Esophagus mucosa (tissue), 1 donor: ENCODE data around the gene TP53RK. TPM values are rescaled to one million over a fixed set of nuclear protein-coding genes. Genes with fewer than 3 reads are reported as not detected.

Source experiments
- ATAC-seq: fragments of 200-7000 bp; cut with Tn5 transposase; one replicate; pipeline ENCODE4 v1.9.1; 2020
- total RNA-seq: library from RNA; stranded (reverse); gene quantifications from one replicate; pipeline ENCODE4 v1.2.4, GENCODE V29; 2023
- donor health status: DM: yes; HTN: yes; CAD: no.

The TP53RK gene
- total RNA-seq = 7.8 TPM

DNA sequence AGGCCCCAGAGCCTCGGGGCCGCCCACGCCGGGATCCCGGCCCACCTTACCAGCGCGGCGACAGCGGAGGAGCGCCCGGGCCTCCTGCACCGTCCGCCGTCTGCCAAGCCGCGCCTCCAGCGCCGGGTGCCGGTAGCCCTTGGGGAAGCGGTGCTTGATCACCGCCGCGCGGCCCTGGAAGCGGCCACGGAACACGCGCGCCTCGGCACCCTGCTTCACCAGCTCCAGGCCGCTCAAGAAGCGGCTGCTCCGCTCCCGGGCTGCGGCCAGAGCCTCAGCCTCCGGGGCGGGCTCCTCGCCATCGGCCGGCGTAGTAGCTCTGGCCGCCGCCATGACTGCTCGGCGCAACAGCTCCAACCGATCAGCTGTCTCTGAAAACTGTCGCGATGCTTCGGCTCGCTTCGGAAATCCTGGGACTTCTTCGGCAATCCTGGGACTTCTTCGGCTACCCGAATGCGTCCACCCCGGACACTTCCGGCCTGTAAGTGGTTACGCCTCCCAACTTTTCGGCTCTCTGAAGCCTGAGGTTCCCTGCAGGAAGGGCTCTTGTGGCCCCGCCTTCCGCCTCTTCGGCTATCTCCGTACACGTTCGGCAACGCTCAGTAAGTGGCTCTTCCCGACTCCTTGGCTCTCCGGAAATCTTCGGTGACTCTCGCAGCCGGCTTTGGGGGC, at the start of gene TP53RK:
TSS of gene TP53RK (minus strand) at position 363 of the 672 bp plus-strand sequence. CDS start at position 333, 30 bp downstream.
- peak; percentile 99 for ATAC-seq

DNA sequence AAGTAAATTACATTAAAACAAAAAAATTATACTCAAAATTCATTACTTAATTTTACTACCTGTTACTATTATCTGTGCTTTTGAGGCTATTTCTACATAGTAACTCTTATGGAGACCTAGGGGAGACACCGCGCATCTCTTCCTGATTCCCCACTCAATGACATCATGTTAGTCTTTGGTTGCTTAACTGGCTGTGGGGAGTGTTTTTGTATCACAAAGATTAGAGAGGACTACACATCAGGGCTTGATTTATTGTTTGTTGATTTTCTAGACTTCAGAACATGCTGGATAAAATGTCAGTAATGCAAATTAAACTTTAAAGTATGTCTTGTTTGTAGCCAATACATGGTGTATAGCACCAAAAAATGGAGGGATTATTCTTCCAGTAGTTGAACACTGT, 46.2 kb upstream of the TP53RK start:
- no peak for ATAC-seq

GRCh38 chr20:46731770-46732169, 42.5 kb upstream of the TP53RK start:
- no peak for ATAC-seq

DNA sequence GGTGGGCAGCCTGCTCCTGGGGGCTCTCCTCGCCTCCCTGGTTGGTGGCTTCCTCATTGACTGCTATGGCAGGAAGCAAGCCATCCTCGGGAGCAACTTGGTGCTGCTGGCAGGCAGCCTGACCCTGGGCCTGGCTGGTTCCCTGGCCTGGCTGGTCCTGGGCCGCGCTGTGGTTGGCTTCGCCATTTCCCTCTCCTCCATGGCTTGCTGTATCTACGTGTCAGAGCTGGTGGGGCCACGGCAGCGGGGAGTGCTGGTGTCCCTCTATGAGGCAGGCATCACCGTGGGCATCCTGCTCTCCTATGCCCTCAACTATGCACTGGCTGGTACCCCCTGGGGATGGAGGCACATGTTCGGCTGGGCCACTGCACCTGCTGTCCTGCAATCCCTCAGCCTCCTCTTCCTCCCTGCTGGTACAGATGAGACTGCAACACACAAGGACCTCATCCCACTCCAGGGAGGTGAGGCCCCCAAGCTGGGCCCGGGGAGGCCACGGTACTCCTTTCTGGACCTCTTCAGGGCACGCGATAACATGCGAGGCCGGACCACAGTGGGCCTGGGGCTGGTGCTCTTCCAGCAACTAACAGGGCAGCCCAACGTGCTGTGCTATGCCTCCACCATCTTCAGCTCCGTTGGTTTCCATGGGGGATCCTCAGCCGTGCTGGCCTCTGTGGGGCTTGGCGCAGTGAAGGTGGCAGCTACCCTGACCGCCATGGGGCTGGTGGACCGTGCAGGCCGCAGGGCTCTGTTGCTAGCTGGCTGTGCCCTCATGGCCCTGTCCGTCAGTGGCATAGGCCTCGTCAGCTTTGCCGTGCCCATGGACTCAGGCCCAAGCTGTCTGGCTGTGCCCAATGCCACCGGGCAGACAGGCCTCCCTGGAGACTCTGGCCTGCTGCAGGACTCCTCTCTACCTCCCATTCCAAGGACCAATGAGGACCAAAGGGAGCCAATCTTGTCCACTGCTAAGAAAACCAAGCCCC, 36.2 kb upstream of the TP53RK start:
- peak; percentile 39 for ATAC-seq

- ATAC-seq = no peak
Observed at GRCh38 chr20:46724343-46724959, 35.2 kb upstream of the TP53RK start.

GRCh38 chr20:46723039-46723438, 33.8 kb upstream of the TP53RK start:
- no peak for ATAC-seq

DNA sequence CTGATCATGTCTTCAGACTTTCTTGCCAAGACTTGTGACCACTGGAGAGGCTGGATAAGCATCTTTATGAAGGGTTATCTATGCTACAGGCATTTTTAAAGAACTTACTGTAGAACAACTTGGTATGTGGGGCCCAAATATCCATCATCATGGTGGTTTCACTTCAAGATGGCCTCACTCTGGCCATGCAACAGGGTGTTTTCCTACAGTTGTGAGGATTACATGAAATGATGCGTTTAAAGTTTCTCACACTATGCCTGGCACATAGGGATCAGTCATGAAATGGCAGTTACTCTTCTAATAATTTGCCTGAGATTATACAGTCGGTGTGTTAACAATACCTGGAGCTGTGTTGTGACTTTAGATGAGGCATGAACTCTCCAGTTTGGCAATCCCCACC, 33.2 kb upstream of the TP53RK start:
- no peak for ATAC-seq

DNA sequence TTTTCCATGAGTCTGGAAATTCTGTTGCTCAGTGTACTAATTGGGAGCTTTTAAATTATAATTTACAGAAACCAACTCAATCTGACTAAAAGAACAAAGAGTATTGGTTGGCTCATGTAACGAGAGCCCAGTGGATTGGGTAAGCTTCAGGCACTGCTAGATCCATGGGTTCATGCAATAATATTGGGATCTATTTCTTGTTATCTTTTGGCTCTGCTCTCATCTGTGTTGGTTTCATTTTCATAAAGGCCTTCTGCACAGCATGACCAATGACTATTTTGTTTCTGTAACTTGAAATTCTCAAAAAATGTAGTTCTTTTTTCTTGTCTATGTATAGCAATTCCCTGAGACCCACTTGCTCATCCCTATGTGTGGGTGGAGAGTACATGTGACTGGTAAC, 32.2 kb upstream of the TP53RK start:
- ATAC-seq = no peak

DNA sequence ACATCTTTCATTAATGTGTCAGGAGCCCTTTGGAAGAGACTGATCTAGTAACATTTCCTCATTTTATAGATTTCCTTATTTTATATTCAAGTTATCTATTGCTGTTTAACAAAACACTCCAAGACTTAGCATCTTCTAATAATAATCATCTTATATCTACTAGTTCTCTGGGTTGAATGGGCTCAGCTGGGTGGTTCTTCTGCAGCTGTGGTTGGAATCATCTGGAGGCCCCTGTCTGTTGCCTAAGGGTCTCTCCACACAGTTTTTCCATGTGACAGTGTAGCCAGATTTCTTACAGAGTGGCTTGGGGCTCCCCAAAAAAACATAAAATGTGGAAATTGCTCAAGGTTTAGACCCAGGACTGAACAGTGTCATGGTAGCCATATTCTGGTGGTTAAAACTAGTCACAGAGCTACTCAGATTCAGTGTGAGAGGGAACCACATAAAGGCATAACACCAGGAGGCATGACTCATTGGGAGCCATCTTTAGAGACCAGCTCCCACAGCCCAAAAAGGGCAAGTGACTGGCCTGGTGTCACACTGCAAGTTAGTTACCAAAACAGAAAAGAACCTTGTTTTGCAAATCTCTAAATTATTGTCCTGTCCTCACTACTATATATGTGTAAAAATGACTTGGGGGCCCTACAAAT, 31.7 kb upstream of the TP53RK start:
- ATAC-seq = no peak

GRCh38 chr20:46720019-46720418, 30.8 kb upstream of the TP53RK start:
- no peak for ATAC-seq

DNA sequence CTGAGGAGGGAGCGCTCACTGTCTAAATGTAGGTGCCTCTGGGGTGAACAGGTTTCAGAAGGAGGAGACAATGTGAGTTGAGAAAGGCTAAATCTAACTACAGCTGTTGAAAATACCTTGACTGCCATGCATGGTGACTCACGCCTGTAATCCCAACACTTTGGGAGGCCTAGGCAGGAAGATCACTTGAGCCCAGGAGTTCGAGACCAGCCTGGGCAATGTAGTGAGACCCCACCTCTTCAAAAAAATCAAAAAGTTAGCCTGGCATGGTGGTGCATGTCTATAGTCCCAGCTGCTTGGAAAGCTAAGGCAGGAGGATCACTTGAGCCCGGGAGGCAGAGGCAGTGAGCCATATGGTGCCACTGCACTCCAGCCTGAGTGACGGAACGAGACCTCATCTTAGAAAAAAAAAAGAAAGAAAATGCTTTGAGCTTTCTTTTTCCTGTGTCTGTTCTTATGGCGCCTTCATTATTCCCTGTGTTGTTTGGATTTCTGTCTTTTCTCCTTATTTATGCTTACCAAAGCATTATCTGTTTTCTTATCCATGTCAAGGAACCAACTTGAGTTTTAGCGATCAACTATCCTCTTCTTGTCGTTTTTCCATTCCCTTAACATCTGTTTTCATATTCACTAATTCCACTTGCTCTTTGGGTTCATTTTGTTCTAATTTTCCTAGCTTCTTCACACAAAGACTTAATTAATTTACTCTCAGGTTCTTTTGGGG, 28.7 kb upstream of the TP53RK start:
- no peak for ATAC-seq

DNA sequence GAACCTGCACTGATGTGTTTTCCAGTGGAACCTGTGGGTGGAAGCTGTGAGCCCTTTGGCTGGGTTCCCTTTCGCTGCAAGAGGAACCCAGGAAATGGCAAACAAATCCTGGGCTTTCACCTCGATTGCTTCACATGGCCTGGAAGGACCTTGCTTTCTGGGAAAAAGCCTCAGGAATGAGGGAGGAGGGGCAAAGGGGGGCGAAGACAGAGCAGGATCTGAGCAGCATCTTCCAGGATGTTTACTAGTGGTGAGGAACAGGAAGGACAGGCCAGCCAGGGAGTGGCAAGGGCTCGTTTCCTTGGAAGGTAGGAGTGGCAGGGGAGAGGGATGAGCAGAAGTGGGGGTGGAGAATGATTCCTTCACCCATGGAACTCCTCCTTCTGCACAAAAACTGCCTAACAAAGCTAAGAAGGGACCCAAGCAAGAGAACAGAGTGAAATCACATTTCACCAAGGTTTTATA, 26.1 kb upstream of the TP53RK start:
- ATAC-seq = peak; percentile 61

DNA sequence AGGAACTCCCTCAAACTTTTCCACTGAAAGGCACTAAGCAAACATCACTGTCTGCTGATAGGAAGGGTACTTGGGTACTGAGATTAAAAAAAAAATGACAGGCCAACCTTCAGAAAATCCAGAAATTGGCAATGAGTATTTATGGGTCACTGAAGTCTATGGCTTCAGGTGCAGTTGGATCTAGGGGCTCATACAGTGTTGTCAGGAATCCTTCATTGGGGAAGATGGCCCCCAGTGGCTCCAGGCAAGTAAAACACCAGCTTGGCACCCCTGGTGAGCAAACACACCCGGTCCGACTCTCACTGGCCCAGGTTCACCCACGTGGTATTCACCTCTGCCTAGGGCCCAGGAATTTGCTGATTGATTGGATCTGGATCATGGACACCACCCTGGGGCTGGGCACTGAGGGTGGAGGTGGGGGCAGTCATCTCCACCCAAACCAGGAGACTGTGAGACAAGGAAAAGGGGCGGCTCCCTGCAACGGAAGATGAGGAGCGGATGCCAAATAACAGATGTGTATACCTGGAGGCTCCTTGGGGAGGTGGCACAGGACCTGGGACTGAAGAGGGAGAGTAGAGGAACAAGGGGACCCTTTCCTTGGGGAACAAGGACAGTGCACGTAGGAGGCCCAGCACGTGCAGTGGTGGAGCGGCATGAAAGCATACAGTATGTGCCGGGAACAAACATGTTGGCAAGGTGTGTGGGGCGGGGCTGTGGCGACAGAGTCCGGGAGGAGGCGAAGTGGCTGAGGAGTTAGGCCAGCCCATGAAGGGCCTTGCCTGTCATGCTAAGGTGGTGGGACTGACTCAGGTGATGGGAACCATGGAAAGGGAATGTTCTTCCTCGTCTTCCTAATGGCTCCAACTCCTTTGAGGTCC, 25.0 kb upstream of the TP53RK start:
- peak; percentile 37 for ATAC-seq

DNA sequence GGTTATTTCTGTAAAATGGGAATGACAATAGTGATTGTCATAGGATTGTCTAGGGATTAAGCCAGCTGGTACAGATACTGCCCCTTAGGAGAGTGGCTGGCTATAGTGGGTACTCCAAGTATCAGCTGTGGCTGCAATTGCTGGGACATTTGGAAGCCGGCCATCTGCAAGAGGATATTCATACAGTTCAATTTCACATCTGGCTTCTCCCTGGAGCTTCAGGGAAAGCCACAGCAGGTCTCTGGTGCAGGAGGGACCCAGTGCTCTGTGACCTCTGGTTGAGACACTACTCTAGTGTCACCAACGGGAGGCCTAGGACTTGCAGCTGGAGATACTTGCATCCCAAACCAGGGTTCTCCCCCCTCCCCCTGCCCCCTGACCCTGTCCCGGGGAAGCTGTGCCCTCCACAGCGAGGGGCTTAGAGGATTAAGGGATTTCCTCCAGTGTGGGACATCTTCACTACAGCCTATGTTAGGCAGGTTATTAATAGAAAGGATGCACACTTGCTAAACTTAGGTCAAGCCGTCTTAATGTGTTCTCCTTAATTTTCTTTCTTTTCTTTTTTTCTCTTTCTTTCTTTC, 22.9 kb upstream of the TP53RK start:
- ATAC-seq = no peak

DNA sequence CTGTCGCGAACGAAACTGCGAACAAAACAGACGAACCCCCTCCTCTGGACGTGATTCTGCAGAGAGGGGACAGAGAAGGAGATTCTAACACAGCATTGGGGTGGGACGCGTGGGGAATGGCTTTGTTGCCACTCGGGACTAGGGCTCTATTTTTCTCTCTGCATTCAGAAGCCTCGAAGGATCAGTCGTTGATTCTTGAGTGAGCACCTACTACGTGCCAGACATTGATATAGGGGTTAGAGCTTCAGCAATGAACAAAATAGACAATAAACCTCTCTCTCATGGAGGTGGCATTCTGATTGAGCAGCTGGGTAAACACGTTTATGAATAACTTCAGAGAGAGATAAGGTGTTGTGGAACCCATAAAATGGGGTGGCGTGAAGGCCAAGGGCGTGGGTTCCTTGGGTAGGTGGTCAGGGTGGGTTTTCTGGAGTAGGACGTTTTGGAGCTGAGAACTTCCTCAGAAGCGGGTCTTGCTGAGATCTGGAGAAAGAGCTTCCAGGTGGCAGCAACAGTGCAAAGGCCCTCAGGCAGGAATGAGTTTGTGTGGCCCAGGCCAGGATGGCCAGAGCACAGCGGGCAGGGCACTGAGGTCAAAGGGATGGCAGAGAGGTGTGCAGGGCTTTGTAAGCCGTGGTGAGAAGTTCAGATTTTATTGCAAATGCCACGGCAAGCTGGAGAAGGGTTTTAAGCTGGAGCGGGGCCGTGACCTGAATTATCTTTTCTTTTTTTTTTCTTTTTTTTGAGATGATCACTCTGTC, 21.1 kb upstream of the TP53RK start:
- ATAC-seq = no peak

DNA sequence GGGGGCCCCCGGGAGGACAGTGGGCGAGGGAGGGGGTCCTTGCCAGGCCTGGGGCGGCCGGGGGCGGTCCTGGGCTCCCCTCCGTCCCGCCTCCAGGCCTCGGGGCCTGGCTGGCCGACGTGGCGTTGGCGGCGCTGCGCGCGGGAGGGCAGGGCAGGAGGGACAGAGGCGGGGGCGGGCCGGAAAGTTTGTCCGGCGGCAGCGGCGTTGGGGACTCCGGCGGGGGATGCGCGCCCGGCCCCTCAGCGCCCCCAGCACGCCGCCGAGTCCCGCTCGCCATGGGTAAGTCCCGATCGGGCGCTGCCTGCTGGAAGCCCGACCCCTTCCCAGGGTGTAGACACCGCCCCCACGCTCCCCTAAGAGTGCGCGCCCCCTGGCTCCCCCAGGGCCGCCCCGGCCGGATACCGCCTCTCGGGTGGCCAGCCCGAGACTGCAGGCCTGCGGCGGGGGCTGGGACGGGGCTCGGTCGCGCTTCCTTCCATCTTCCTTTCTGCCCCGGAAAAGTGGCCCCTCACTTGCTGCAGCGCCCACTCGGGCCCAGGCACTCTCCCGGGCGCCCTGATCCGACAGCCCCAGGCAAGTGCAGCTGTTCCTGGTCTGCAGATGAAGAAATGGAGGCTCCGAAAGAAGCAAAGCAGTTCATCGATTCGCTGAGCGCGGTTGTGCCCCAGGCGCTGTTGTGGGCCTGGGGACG, 20.4 kb upstream of the TP53RK start, which contains the start of gene SLC2A10:
TSS of gene SLC2A10 (plus strand) at position 191 of the 694 bp plus-strand sequence. CDS start at position 279, 88 bp downstream.
- peak; percentile 59 for ATAC-seq

- ATAC-seq = peak; percentile 60
Observed at GRCh38 chr20:46709055-46709458, 19.8 kb upstream of the TP53RK start.

GRCh38 chr20:46708172-46708860, 19.1 kb upstream of the TP53RK start:
- ATAC-seq = peak; percentile 45
